Epithelial cell of proximal tubule (primary cell): ENCODE results near the gene PCDHGC4. TPM values are rescaled to one million over a fixed set of nuclear protein-coding genes. Genes with fewer than 3 reads are reported as not detected.

ENCODE experiments used
- DNase-seq: peaks from one replicate; pipeline ENCODE4 v3.0.0-alpha.2; 2011; ENCODE audit warnings: low read depth
- H3K4me3 ChIP-seq: 2 replicates; pipeline ENCODE4 v1.5.1; 2011; ENCODE audit warnings: low read depth, mild to moderate bottlenecking, low read length
- total RNA-seq: library from RNA; depleted of rRNA; stranded (reverse); fragments of >200 nt; gene quantifications from 2 replicates; pipeline ENCODE4 v1.2.3, GENCODE V29; 2015
- TF ChIP-seq, protein P1 (sequence below): conservative IDR thresholded peaks from 2 replicates; pipeline ENCODE4 v1.5.1; 2012; ENCODE audit warnings: low read depth, mild to moderate bottlenecking, low read length

The PCDHGC4 gene
- total RNA-seq, 1 donor from 2014 or later, result 0.46 TPM

DNA sequence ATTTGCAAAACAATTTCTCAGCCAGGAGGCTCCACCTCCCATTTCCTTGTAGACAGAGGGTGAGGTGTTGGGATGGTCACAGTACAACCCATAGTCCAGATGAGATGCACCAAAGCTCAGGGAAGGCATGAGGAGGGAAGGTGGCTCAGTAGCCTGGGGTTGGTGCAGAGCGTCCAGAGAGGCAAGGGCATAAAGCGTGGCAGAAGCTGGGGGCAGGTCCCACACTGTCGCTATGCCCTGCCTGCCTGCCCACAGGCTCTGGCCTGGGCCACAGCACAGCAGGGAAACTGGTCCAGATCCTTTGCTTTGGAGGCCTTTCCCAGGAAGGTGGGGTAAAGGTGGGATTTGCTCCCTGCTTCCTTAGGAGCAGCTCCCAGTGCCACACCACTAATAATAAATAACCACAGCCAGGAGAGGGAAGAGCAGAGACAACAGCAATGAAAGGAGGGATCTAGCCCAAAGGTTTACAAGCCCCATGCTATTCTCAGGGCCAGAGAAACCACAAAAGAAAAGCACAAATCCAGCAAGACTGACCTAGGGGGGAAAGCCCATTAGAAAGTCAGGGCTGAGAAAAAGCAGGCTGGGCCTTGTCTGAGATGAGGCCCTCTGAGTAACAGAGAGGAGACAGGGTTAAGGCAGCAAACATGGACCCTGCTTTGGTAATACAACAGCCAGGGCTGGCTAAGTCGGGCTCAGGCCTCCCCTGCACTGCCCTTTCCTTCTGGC, 31.3 kb downstream of the PCDHGC4 start:
- TF ChIP-seq, protein P1, sequence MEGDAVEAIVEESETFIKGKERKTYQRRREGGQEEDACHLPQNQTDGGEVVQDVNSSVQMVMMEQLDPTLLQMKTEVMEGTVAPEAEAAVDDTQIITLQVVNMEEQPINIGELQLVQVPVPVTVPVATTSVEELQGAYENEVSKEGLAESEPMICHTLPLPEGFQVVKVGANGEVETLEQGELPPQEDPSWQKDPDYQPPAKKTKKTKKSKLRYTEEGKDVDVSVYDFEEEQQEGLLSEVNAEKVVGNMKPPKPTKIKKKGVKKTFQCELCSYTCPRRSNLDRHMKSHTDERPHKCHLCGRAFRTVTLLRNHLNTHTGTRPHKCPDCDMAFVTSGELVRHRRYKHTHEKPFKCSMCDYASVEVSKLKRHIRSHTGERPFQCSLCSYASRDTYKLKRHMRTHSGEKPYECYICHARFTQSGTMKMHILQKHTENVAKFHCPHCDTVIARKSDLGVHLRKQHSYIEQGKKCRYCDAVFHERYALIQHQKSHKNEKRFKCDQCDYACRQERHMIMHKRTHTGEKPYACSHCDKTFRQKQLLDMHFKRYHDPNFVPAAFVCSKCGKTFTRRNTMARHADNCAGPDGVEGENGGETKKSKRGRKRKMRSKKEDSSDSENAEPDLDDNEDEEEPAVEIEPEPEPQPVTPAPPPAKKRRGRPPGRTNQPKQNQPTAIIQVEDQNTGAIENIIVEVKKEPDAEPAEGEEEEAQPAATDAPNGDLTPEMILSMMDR, result no peak
- H3K4me3 ChIP-seq, result no peak overlapping the region
- no peak for DNase-seq

DNA sequence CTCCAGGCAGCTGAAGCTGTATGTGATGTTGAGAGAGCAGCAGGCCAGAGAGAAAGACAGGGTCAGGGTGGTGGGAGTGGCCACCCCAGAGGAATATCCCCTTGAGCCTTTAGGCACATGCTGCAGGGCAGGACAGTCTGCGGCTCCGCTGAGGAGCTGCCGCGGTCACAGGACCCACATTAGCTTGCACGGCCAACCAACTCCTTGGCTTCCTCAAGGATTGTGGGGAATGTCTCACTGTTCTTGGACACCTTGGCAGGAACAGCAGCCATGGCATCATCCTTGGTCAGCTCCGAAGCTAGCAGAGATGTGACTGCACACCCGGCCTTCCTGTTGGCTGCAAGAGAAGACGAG, 31.8 kb downstream of the PCDHGC4 start:
- H3K4me3 ChIP-seq, result no peak overlapping the region
- no peak for DNase-seq
- TF ChIP-seq, protein P1, result no peak

DNA sequence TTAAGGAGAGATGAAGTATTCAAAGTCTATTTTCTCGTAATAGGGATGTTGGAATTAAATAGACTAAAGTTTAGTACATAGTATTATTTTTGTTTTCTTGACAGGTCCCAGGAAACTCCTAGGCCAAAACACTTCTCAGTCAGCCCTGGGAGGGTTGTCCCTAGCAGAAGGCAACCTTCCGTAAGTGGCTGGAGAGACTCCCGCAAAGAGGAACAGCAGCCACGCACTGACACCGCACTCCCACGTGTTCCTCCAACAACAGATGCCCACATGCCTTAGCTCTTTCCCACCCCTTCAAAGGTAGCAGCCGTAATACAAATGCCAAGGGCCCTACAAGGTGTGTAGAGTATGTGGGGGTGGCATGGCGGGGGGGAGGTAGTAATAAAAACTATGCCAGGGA, 32.5 kb downstream of the PCDHGC4 start:
- TF ChIP-seq, protein P1, result no peak
- H3K4me3 ChIP-seq, result no peak overlapping the region
- DNase-seq, result no peak

DNA sequence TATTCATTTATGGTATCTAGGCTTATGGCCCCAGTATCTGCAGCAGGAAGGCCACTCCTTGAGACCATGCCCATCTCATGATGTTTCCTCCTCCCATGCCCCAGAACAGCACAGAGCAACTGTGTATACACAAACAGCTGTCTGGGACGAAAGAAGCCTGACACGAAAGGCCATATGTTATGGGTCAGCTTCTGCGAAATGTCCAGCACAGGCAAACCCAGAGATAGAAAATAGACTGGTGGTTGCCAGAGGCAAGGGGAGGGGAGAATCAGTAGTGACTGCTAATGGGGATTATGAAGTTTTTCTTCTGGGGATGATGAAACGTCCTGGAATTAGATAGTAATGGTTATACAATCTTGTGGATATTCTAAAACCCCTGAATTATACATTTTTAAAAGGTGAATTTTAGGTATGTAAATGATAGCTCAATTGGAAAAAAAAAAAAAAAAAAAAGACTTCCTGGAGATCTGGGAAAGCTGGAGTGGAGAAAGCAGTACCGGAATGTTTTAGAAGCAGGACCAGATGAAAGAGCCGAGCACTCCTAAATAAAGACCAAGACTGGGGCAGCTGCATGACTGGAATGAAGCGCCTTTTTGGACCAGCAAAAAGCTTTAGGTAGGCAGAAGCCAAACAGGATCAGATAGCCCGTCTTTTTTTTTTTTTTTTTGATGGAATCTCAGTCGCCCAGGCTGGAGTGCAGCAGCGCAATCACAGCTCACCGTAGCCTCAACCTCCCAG, 33.2 kb downstream of the PCDHGC4 start:
- TF ChIP-seq, protein P1, result no peak
- H3K4me3 ChIP-seq, result no peak overlapping the region
- DNase-seq, result no peak

DNA sequence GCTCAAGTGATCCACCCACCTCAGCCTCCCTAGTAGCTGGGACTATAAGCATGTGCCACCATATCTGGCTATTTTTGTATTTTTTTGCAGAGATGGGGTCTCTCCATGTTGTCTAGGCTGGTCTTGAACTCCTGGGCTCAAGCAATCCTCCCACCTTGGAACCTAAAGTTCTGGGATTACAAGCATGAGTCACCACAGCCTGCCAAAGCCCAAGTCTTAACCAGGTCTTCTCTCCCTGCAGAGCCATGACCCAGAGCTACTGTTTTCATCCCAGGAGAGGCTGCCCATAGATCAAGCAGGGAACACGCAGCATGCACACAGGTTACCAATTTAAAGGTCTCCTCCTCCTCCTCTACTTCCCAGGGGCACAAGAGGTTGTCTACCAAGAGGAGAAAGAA, 33.8 kb downstream of the PCDHGC4 start:
- TF ChIP-seq, protein P1, result no peak
- no peak for DNase-seq
- H3K4me3 ChIP-seq, result no peak overlapping the region

DNA sequence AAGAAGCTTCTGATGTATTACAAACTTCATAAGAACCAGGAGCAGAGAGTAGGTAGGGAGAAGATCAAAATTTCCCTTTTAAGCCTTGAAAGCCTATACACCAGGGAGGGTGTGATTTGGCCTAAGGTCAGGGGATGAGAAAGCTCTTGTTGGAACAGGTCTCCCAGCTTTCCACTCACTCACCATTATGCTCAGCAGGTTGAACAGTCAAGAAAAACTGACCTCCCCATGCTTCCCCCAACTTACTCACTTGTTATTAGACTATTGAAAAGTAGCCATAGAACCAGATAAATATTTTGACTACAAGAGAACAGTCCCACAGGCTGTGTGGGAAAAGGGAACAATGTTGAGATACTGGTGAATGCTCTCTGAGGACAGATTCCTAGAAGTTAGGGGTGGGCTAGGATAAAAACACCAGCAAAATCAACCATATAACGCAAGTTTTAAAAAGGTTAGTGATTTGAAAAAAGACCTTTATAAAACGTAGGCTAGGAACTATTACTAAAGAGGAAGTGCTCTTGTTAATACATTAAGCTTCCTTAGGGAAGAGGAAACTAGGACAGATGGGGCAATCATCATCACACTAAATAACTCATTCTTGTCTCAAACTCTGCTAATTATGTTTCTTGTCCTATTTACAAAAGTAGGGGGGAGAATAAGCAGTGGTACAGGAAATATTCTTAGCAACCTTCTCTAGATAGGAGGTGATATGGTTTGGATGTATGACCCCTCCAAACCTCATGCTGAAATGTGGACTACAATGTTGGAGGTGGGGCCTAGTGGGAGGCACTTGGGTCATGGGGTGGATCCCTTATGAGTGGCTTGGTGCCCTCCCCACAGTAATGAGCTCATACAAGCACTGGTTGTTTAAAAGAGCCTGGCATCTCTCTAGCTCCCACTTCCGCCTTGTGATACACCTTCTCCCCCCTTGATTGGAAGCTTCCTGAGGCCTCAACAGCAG, 35.1 kb downstream of the PCDHGC4 start:
- DNase-seq, result no peak
- H3K4me3 ChIP-seq, result no peak overlapping the region
- TF ChIP-seq, protein P1, result no peak
